CD14-positive monocyte (primary cell): ENCODE data around the gene NUMB. TPM values are rescaled to one million over a fixed set of nuclear protein-coding genes. Genes with fewer than 3 reads are reported as not detected.

ENCODE experiments used
- DNase-seq, 3 donors: peaks; one replicate each; pipeline ENCODE4 v3.0.0-alpha.2; 2011 to 2022
- H2AFZ ChIP-seq: 2 replicates; pipeline ENCODE4 v1.6.0; 2012; ENCODE audit warnings: mild to moderate bottlenecking, low read depth, low read length, inconsistent platforms; ENCODE audit not compliant: insufficient read depth, poor library complexity, severe bottlenecking
- H3K27ac ChIP-seq, 2 donors: 1 replicate in 1 of 2; 2 replicates in 1 of 2; pipeline ENCODE4 v1.5.1; 2012 to 2013; ENCODE audit warnings: low read length in 2 of 2, control low read depth in 1 of 2, inconsistent platforms in 1 of 2, low read depth in 1 of 2, mild to moderate bottlenecking in 1 of 2
- H3K27me3 ChIP-seq, 2 donors: one replicate each; pipeline versions ENCODE4 v1.6.0 to v1.6.1; 2011 to 2013; ENCODE audit warnings: low read length in 2 of 2; ENCODE audit not compliant: control insufficient read depth in 2 of 2, insufficient read depth in 2 of 2
- H3K36me3 ChIP-seq, 2 donors: replicated peaks in 1 of 2; 1 replicate in 1 of 2; 2 replicates in 1 of 2; pipeline versions ENCODE4 v1.5.1 to v1.6.1; 2012 to 2013; ENCODE audit warnings: low read length in 2 of 2, control low read depth in 1 of 2, inconsistent platforms in 1 of 2, mild to moderate bottlenecking in 1 of 2; ENCODE audit not compliant: insufficient read depth in 2 of 2, control insufficient read depth in 1 of 2
- H3K4me1 ChIP-seq, 2 donors: 1 replicate in 1 of 2; 2 replicates in 1 of 2; pipeline versions ENCODE4 v1.5.1 to v1.6.1; 2012 to 2013; ENCODE audit warnings: low read length in 2 of 2, control low read depth in 1 of 2, inconsistent platforms in 1 of 2, mild to moderate bottlenecking in 1 of 2, moderate library complexity in 1 of 2; ENCODE audit not compliant: insufficient read depth in 2 of 2, control insufficient read depth in 1 of 2
- H3K4me2 ChIP-seq: replicated peaks from 2 replicates; pipeline ENCODE3; 2012; ENCODE audit warnings: low read length, moderate library complexity, mild to moderate bottlenecking; ENCODE audit not compliant: poor library complexity, severe bottlenecking; ENCODE audit errors: extremely low read depth
- H3K4me3 ChIP-seq, 3 experiments: fragments of 200-600 bp in 1 of 3; sonication (generic) in 1 of 3; replicated peaks in 1 of 3; 1 replicate in 2 of 3; 2 replicates in 1 of 3; pipeline ENCODE4 v1.5.1; 2011 to 2013; ENCODE audit warnings: low read length in 3 of 3, mild to moderate bottlenecking in 3 of 3, control low read depth in 2 of 3, low read depth in 2 of 3, inconsistent platforms in 1 of 3, moderate library complexity in 1 of 3
- H3K79me2 ChIP-seq: 2 replicates; pipeline ENCODE4 v1.6.0; 2012; ENCODE audit warnings: mild to moderate bottlenecking, control low read depth, inconsistent platforms, low read length, moderate library complexity; ENCODE audit not compliant: insufficient read depth
- H3K9ac ChIP-seq: 2 replicates; pipeline ENCODE4 v1.6.0; 2017; ENCODE audit warnings: low read length, mild to moderate bottlenecking; ENCODE audit not compliant: insufficient read depth, poor library complexity, severe bottlenecking
- H3K9me3 ChIP-seq, 2 donors: replicated peaks in 1 of 2; 1 replicate in 1 of 2; 2 replicates in 1 of 2; pipeline versions ENCODE4 v1.5.1 to v1.6.1; 2012 to 2013; ENCODE audit warnings: low read length in 2 of 2, control low read depth in 1 of 2; ENCODE audit not compliant: control insufficient read depth in 1 of 2, insufficient read depth in 1 of 2
- H4K20me1 ChIP-seq: 2 replicates; pipeline ENCODE4 v1.6.0; 2012; ENCODE audit warnings: mild to moderate bottlenecking, low read length, control low read depth, moderate library complexity; ENCODE audit not compliant: insufficient read depth
- H3K27ac Mint-ChIP-seq, 7 donors: one replicate each; pipeline ENCODE4 v1.8.0; 2020; ENCODE audit warnings: mild to moderate bottlenecking in 7 of 7, mixed read lengths in 7 of 7, moderate library complexity in 6 of 7, inconsistent platforms in 2 of 7
- H3K27me3 Mint-ChIP-seq, 3 donors: one replicate each; pipeline ENCODE4 v1.8.0; 2021 to 2022; ENCODE audit warnings: low read depth in 3 of 3, mild to moderate bottlenecking in 3 of 3, mixed read lengths in 3 of 3, moderate library complexity in 3 of 3, inconsistent platforms in 1 of 3
- H3K36me3 Mint-ChIP-seq, 2 donors: one replicate each; pipeline ENCODE4 v1.8.0; 2020; ENCODE audit warnings: mixed read lengths in 2 of 2, inconsistent platforms in 1 of 2, mild to moderate bottlenecking in 1 of 2
- H3K4me1 Mint-ChIP-seq: one replicate; pipeline ENCODE4 v1.8.0; 2020; ENCODE audit warnings: mild to moderate bottlenecking, mixed read lengths
- H3K4me3 Mint-ChIP-seq, 2 donors: one replicate each; pipeline ENCODE4 v1.8.0; 2020; ENCODE audit warnings: mild to moderate bottlenecking in 2 of 2, mixed read lengths in 2 of 2, moderate library complexity in 1 of 2
- H3K9me3 Mint-ChIP-seq, 7 donors: one replicate each; pipeline ENCODE4 v1.8.0; 2020 to 2022; ENCODE audit warnings: mixed read lengths in 7 of 7, mild to moderate bottlenecking in 6 of 7, moderate library complexity in 6 of 7, inconsistent platforms in 2 of 7
- WGBS: methylation state at CpG from one replicate; pipeline ENCODE4 v1.1.5; 2013; ENCODE audit warnings: missing lambda C conversion rate; ENCODE audit not compliant: insufficient coverage; 5-methylcytosine and 5-hydroxymethylcytosine counted together
- intact Hi-C, 2 donors: fragments of 100-400 bp; cut with micrococcal nuclease; formaldehyde crosslinking; loops; one replicate each; pipeline versions ENCODE4 v1.15.0 to v1.15.1; 2023
- polyA plus RNA-seq, 3 donors: library from polyadenylated mRNA; depleted of rRNA in 1 of 3; unstranded in 2 of 3; stranded (reverse) in 1 of 3; fragments of 300-500 nt in 2 of 3; fragments of >200 nt in 1 of 3; fragmentation: Illumina TruSeq in 2 of 3; gene quantifications; 1 replicate in 2 of 3; 2 replicates in 1 of 3; pipeline ENCODE4 v1.2.3, GENCODE V29; 2012 to 2021
- TF ChIP-seq, protein P1 (sequence below): fragments of 200-600 bp; IDR thresholded peaks from one replicate; pipeline ENCODE4 v1.8.0; 2022; ENCODE audit warnings: antibody characterized with exemption, mild to moderate bottlenecking

Gene NUMB
- polyA plus RNA-seq, 3 donors: 83.4 to 223 (median 126) TPM

DNA sequence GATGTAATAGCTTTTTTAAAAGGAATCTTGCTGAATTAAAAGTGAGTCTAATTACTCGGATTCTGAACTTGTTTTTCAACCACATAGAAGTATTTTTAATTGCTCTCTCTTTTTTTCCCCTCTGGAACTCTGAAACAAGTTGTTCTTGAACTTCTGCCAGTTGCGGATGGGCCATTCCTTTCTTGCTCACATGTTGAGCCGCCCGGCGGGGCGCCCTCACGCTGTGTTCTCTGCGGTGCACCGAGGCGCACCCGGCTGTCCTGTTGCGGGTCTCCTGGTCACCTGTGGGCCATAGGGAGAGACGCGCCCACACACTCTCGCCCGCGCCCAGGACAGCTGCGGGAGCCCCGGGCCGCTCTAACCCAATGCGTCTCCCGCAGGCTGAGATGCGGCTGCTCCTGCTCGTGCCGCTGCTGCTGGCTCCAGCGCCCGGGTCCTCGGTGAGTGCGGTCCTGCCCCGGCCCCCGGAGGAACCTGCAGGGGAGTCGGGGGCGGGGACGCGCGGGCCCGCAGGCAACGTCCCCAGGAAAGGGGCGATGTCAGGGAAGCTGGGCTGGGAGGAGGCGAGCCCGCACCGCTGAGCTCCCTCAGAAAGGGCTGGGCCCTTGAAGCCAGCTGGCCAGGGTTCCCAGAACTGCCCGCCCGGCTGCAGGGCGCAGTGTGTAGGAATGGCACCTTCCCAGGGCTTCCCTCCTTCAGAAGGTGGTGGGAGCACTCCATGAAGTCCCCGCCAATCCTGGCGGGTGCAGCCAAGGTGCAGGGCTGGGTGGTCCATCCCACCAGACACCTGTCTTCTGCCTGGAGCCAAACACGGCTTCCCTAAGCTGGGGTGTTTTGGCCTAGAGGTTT, 218.7 kb downstream of the NUMB start:
- H3K4me3 Mint-ChIP-seq: peak overlapping the region in 1 of 2 donors; percentile 89

DNA sequence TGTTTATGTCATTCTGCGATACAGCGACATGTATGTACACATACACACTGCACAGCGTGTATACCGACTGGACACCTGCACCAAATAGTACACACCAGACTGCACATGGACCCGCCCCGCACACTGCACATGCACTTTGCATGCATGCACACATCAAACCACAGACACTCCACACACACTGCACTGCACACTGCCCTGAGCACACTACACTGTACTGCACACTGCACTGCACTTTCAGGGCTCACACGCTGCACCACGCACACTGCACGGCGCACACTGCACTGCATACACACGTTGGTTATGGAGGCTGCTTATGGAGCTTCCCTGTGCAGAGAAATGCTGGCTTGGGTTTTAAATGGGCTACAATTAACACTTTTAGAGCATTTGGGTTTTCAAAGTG, 219.4 kb downstream of the NUMB start:
- no peak overlapping the region for H3K4me3 ChIP-seq
- 93% methylated on average over 11 of the region's 11 CpGs for whole genome bisulfite sequencing
- Mint-ChIP-seq H3K27ac (peak overlapping the region in 1 of 7 donors; percentile 47), H3K27me3 (peaks cover 65 to 77% (median 66%) of the 10 kb centered on the region in 3 donors), H3K4me3 (peak overlapping the region in 1 of 2 donors; percentile 89), H3K9me3 (peaks cover 0 to 20% (median 7%) of the 10 kb centered on the region in 7 donors), H3K36me3 (peaks cover 11 to 12% of the 10 kb centered on the region in 2 donors), H3K4me1 (peaks cover 65% of the 10 kb centered on the region)
- no peak overlapping the region for H2AFZ ChIP-seq
- H3K9me3 ChIP-seq: peaks cover 0 to 8% of the 10 kb centered on the region in 2 donors
- intact Hi-C loops: no loop called here
- no peaks in the 10 kb centered on the region for H3K79me2 ChIP-seq
- H3K27ac ChIP-seq: no peak overlapping the region
- DNase-seq: no peak
- peaks cover 5% of the 10 kb centered on the region for H4K20me1 ChIP-seq
- H3K4me2 ChIP-seq: peak overlapping the region; percentile 52
- H3K36me3 ChIP-seq: no peaks in the 10 kb centered on the region
- TF ChIP-seq, protein P1, sequence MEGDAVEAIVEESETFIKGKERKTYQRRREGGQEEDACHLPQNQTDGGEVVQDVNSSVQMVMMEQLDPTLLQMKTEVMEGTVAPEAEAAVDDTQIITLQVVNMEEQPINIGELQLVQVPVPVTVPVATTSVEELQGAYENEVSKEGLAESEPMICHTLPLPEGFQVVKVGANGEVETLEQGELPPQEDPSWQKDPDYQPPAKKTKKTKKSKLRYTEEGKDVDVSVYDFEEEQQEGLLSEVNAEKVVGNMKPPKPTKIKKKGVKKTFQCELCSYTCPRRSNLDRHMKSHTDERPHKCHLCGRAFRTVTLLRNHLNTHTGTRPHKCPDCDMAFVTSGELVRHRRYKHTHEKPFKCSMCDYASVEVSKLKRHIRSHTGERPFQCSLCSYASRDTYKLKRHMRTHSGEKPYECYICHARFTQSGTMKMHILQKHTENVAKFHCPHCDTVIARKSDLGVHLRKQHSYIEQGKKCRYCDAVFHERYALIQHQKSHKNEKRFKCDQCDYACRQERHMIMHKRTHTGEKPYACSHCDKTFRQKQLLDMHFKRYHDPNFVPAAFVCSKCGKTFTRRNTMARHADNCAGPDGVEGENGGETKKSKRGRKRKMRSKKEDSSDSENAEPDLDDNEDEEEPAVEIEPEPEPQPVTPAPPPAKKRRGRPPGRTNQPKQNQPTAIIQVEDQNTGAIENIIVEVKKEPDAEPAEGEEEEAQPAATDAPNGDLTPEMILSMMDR: no peak
- H3K27me3 ChIP-seq: peaks cover 42 to 67% of the 10 kb centered on the region in 2 donors
- peaks cover 48 to 78% of the 10 kb centered on the region in 2 donors for H3K4me1 ChIP-seq
- no peak overlapping the region for H3K9ac ChIP-seq

More for the DNA sequence above, 218.7 kb downstream of the NUMB start:
- Mint-ChIP-seq H3K4me1 (peaks cover 65% of the 10 kb centered on the region), H3K27me3 (peaks cover 60 to 76% (median 65%) of the 10 kb centered on the region in 3 donors), H3K36me3 (peaks cover 11 to 14% of the 10 kb centered on the region in 2 donors), H3K27ac (no peak overlapping the region), H3K9me3 (peaks cover 0 to 20% (median 7%) of the 10 kb centered on the region in 7 donors)
- Histone ChIP-seq H3K27me3 (peaks cover 37 to 65% of the 10 kb centered on the region in 2 donors), H3K4me1 (peaks cover 48 to 81% of the 10 kb centered on the region in 2 donors), H3K79me2 (no peaks in the 10 kb centered on the region), H3K4me2 (peak overlapping the region; percentile 52), H3K9ac (peak overlapping the region; percentile 21), H2AFZ (peak overlapping the region; percentile 68), H3K27ac (no peak overlapping the region), H3K36me3 (no peaks in the 10 kb centered on the region), H3K9me3 (peaks cover 0 to 8% of the 10 kb centered on the region in 2 donors), H4K20me1 (peaks cover 5% of the 10 kb centered on the region), H3K4me3 (peak overlapping the region in 1 of 3 experiments; percentile 56)
- intact Hi-C loops: no loop called here
- TF ChIP-seq, protein P1: no peak
- DNase-seq: peak in 1 of 3 donors; percentile 4
- 12% methylated on average over 46 of the region's 48 CpGs for WGBS
